Activated CD8-positive, alpha-beta T cell treated with anti-CD3 and anti-CD28 coated beads for 36 hours (primary cell): Measurements from ENCODE around the gene SLC2A3. TPM values are rescaled to one million over a fixed set of nuclear protein-coding genes. Genes with fewer than 3 reads are reported as not detected.
"Not testable (repeated sequence)": the region's sequence is repeated elsewhere in the genome, so short reads cannot be mapped to it uniquely, and the experiment has no call there.

Experiments
- ATAC-seq: fragments of 200-7000 bp; cut with Tn5 transposase; one replicate; pipeline ENCODE4 v1.10.0; 2021; ENCODE audit warnings: mild to moderate bottlenecking, moderate library complexity
- CTCF ChIA-PET: fragments of 350-600 bp; sonication (Branson Sonifier 250); formaldehyde crosslinking; loops from one replicate; lab custom pipeline; 2021; ENCODE audit warnings: antibody characterized with exemption; lab: Charles Lee
- POLR2A ChIA-PET: fragments of 350-600 bp; sonication (Branson Sonifier 250); formaldehyde crosslinking; loops from one replicate; lab custom pipeline; 2021; ENCODE audit warnings: antibody characterized with exemption; lab: Charles Lee
- DNase-seq: peaks from one replicate; pipeline ENCODE4 v3.0.0-alpha.2; 2020
- H3K27ac Mint-ChIP-seq: one replicate; pipeline ENCODE4 v1.8.0; 2021; ENCODE audit warnings: mild to moderate bottlenecking, mixed read lengths
- H3K27me3 Mint-ChIP-seq: one replicate; pipeline ENCODE4 v1.8.0; 2021; ENCODE audit warnings: mixed read lengths
- H3K36me3 Mint-ChIP-seq: one replicate; pipeline ENCODE4 v1.8.0; 2021; ENCODE audit warnings: low read depth, mixed read lengths
- H3K4me1 Mint-ChIP-seq: one replicate; pipeline ENCODE4 v1.8.0; 2021; ENCODE audit warnings: low read depth, mixed read lengths
- H3K4me3 Mint-ChIP-seq: one replicate; pipeline ENCODE4 v1.8.0; 2021; ENCODE audit warnings: mild to moderate bottlenecking, moderate library complexity, mixed read lengths
- H3K9me3 Mint-ChIP-seq: one replicate; pipeline ENCODE4 v1.8.0; 2021; ENCODE audit warnings: mixed read lengths
- intact Hi-C: fragments of 100-400 bp; cut with micrococcal nuclease; formaldehyde crosslinking; loops from one replicate; pipeline ENCODE4 v1.10.0; 2022
- total RNA-seq, 2 experiments: library from RNA; stranded (reverse); gene quantifications; one replicate each; pipeline ENCODE4 v1.2.3, GENCODE V29; 2021
- TF ChIP-seq, protein P1 (sequence below): fragments of 200-600 bp; IDR thresholded peaks from one replicate; pipeline ENCODE4 v1.8.0; 2022; ENCODE audit warnings: antibody characterized with exemption, mild to moderate bottlenecking

Gene SLC2A3
- total RNA-seq, 2 experiments from 2014 or later, result 488 to 528 TPM

GRCh38 chr12:7953912-7954311, 17.9 kb upstream of the SLC2A3 start:
- H3K27ac Mint-ChIP-seq, POLR2A ChIA-PET, H3K4me3 Mint-ChIP-seq, H3K27me3 Mint-ChIP-seq, H3K9me3 Mint-ChIP-seq, DNase-seq, H3K36me3 Mint-ChIP-seq, intact Hi-C loops, ATAC-seq, CTCF ChIA-PET: not testable (repeated sequence)
- H3K4me1 Mint-ChIP-seq, result peaks cover 12% of the 10 kb centered on the region

- TF ChIP-seq, protein P1, sequence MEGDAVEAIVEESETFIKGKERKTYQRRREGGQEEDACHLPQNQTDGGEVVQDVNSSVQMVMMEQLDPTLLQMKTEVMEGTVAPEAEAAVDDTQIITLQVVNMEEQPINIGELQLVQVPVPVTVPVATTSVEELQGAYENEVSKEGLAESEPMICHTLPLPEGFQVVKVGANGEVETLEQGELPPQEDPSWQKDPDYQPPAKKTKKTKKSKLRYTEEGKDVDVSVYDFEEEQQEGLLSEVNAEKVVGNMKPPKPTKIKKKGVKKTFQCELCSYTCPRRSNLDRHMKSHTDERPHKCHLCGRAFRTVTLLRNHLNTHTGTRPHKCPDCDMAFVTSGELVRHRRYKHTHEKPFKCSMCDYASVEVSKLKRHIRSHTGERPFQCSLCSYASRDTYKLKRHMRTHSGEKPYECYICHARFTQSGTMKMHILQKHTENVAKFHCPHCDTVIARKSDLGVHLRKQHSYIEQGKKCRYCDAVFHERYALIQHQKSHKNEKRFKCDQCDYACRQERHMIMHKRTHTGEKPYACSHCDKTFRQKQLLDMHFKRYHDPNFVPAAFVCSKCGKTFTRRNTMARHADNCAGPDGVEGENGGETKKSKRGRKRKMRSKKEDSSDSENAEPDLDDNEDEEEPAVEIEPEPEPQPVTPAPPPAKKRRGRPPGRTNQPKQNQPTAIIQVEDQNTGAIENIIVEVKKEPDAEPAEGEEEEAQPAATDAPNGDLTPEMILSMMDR, result no peak
- Mint-ChIP-seq H3K4me3 (no peak overlapping the region), H3K9me3 (no peaks in the 10 kb centered on the region), H3K27me3 (no peaks in the 10 kb centered on the region), H3K27ac (no peak overlapping the region), H3K4me1 (peaks cover 4% of the 10 kb centered on the region), H3K36me3 (no peaks in the 10 kb centered on the region)
- CTCF ChIA-PET, result no interaction called here
- ATAC-seq, result no peak
- no peak for DNase-seq
- intact Hi-C loops, result no loop called here
- POLR2A ChIA-PET, result no interaction called here
Observed at GRCh38 chr12:7951671-7952070, 15.7 kb upstream of the SLC2A3 start.

DNA sequence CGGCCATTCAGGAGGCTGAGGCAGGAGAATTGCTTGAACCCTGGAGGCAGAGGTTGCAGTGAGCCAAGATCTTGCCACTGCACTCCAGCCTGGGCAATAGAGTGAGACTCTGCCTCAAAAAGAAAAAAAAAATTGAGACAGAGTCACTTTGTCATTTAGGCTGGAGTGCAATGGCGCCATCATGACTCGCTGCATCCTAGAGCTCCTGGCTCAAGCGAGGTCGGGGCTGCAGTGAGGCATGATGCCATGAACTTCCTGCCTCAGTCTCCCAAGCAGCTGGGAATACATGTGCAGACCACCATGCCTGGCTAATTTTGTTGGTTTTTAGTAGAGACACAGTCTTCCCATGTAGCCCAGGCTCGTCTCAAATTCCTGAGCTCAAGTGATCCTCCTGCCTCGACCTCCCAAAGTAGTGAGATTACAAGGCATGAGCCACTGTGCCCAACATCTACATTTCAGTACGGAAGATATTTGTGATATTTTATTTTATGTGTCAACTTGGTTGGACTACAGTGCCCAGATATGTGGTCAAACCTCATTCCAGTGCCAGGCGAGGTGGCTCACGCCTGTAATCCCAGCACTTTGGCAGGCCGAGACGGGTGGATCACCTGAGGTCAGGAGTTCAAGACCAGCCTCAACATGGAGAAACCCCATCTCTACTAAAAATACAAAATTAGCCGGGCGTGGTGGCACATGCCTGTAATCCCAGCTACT, 14.4 kb upstream of the SLC2A3 start:
- POLR2A ChIA-PET, result interaction anchor here (0.7 kb wide), 1 partner anchor 15 kb away, joined by 3 read pairs; the partner anchor contains the start of gene SLC2A3
- not testable (repeated sequence) for H3K27ac Mint-ChIP-seq, H3K27me3 Mint-ChIP-seq

DNA sequence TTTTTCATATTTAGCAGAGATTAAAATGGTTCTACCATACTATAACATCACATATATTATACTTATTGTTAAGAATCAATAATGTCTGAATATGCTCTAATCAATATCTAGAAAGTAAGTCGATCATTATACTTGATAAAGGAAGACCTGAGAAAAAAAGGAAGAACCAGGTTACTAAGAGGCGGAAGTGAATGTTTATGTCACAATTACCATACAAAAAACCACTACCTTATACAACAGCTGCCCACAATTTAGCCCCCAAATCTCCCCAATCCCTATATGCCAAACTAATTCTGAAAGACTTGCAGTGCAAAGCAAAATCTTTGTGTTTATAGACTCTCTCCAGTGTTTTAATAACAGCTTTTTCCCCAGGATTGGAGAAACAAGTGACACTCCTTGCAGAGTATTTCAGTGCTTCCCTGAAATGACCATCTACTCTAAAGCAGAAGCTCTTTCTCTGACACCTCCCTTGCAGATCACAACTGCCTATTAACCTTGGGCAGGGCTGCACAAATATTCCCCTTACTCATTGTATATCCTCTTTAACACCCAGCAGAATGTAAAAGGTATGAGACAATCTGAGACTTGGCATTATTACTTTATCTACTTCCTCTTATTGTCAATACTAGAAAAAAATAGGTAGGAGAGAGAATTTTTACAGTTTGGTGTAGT, 12.7 kb upstream of the SLC2A3 start:
- TF ChIP-seq, protein P1, result no peak
- Mint-ChIP-seq H3K27ac (no peak overlapping the region), H3K9me3 (no peaks in the 10 kb centered on the region), H3K4me1 (peaks cover 4% of the 10 kb centered on the region), H3K36me3 (no peaks in the 10 kb centered on the region), H3K27me3 (no peaks in the 10 kb centered on the region), H3K4me3 (no peak overlapping the region)
- intact Hi-C loops, result no loop called here
- ChIA-PET CTCF (interaction anchor here (0.5 to 0.9 kb wide), 5 partner anchors 8 to 85 kb away, joined by 3 read pairs; no protein-coding TSS in a partner anchor), POLR2A (interaction anchor here (0.6 to 0.9 kb wide), 2 partner anchors 8 to 10 kb away, joined by 3 read pairs; no protein-coding TSS in a partner anchor)
- DNase-seq, result no peak
- ATAC-seq, result no peak

More for the DNA sequence above, 14.4 kb upstream of the SLC2A3 start:
- intact Hi-C loops, DNase-seq, H3K4me1 Mint-ChIP-seq, H3K4me3 Mint-ChIP-seq, H3K36me3 Mint-ChIP-seq, H3K9me3 Mint-ChIP-seq, CTCF ChIA-PET, ATAC-seq: not testable (repeated sequence)

DNA sequence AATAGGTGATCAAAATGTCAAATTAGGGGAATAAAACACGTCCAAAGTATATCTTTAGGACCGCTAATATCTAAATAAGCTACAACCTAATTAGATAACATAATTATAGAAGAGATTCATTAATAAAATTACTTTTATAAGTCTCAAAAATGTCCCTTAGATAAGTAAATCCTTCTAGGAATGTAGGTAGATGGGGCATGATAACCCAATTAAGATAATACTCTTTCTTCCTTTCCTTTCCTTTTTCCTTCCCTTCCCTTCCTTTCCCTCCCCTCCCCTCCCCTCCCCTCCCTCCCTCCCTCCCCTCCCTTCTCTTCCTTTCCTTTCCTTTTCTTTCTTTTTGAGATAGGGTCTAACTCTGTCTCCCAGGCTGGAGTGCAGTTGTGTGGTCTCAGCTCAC, 11.0 kb upstream of the SLC2A3 start:
- POLR2A ChIA-PET, result interaction anchor here (0.5 to 1.3 kb wide), 3 partner anchors 11 to 270 kb away, joined by 3 to 5 read pairs (median 3); no protein-coding TSS in a partner anchor
- H3K9me3 Mint-ChIP-seq, result no peaks in the 10 kb centered on the region
- CTCF ChIA-PET, result interaction anchor here (1.1 to 1.3 kb wide), 3 partner anchors 12 to 14 kb away, joined by 4 read pairs; no protein-coding TSS in a partner anchor
- no peak overlapping the region for H3K4me3 Mint-ChIP-seq
- DNase-seq, result no peak
- H3K27ac Mint-ChIP-seq, result no peak overlapping the region
- no peaks in the 10 kb centered on the region for H3K27me3 Mint-ChIP-seq
- no peaks in the 10 kb centered on the region for H3K36me3 Mint-ChIP-seq
- TF ChIP-seq, protein P1, result no peak
- peaks cover 4% of the 10 kb centered on the region for H3K4me1 Mint-ChIP-seq
- intact Hi-C loops, result no loop called here
- no peak for ATAC-seq

- POLR2A ChIA-PET, result interaction anchor here (1.5 kb wide), 1 partner anchor 16 kb away, joined by 5 read pairs; no protein-coding TSS in a partner anchor
- H3K4me1 Mint-ChIP-seq, H3K36me3 Mint-ChIP-seq, H3K27me3 Mint-ChIP-seq, H3K27ac Mint-ChIP-seq, H3K9me3 Mint-ChIP-seq, H3K4me3 Mint-ChIP-seq, ATAC-seq, CTCF ChIA-PET, intact Hi-C loops, DNase-seq: not testable (repeated sequence)
Observed at GRCh38 chr12:7944760-7945159, 8.8 kb upstream of the SLC2A3 start.
